ENCODE data around the gene URI1.

- TF ChIP-seq CTCF (IDR thresholded peaks at IDR 0.05; ENCODE audit: borderline replicate concordance, extremely low read depth, low read length, poor library complexity, severe bottlenecking) (no peak), EZH2 (IDR thresholded peaks at IDR 0.05; ENCODE audit: borderline replicate concordance, low read depth, low read length, severe bottlenecking) (no peak)
These were observed 62.4 kb downstream of the URI1 start for GRCh38 chr19:30004403-30004802.
